Central memory CD4-positive, alpha-beta T cell (primary cell): Measurements from ENCODE around the gene EIF4E1B.
"Not testable (repeated sequence)": the region's sequence is repeated elsewhere in the genome, so short reads cannot be mapped to it uniquely, and the experiment has no call there.

Experiments
- DNase-seq: peaks from one replicate; pipeline ENCODE4 v3.0.0; 2022
- total RNA-seq, 3 experiments: gene quantifications; one replicate each; lab custom pipeline; 2026; lab: John Stamatoyannopoulos, UW

Gene EIF4E1B
- 0 reads per million in 3 experiments for total RNA-seq

GRCh38 chr5:176629853-176630680, at the start of gene EIF4E1B, which contains the start of gene SNCB:
TSS of gene EIF4E1B (plus strand) at chr5:176630675. CDS start at chr5:176642788, 12,113 bp downstream.
TSS of gene SNCB (minus strand) at chr5:176630534. CDS start at chr5:176629654, 880 bp downstream.
- DNase-seq, result no peak

- DNase-seq, result no peak
Measured at GRCh38 chr5:176581361-176581760, 49.1 kb upstream of the EIF4E1B start.

- DNase-seq, result no peak
Measured at GRCh38 chr5:176583076-176583475, 47.4 kb upstream of the EIF4E1B start.

- no peak for DNase-seq
Measured at GRCh38 chr5:176587398-176587797, 43.1 kb upstream of the EIF4E1B start.

GRCh38 chr5:176588297-176588696, 42.2 kb upstream of the EIF4E1B start:
- DNase-seq, result no peak

- DNase-seq, result no peak
Measured at GRCh38 chr5:176589039-176589769, 41.3 kb upstream of the EIF4E1B start.

- DNase-seq, result no peak
Measured at GRCh38 chr5:176590035-176590717, 40.3 kb upstream of the EIF4E1B start.

GRCh38 chr5:176591667-176592066, 38.8 kb upstream of the EIF4E1B start:
- DNase-seq, result not testable (repeated sequence)

GRCh38 chr5:176592573-176592972, 37.9 kb upstream of the EIF4E1B start:
- no peak for DNase-seq

- DNase-seq, result no peak
Measured at GRCh38 chr5:176593273-176593869, 37.1 kb upstream of the EIF4E1B start.

- no peak for DNase-seq
Measured at GRCh38 chr5:176594554-176594953, 35.9 kb upstream of the EIF4E1B start.

- DNase-seq, result no peak
Measured at GRCh38 chr5:176595386-176595943, 35.0 kb upstream of the EIF4E1B start.

- DNase-seq, result no peak
Measured at GRCh38 chr5:176596069-176596644, 34.3 kb upstream of the EIF4E1B start.

GRCh38 chr5:176596689-176597416, 33.6 kb upstream of the EIF4E1B start:
- DNase-seq, result peak; percentile 65

- no peak for DNase-seq
Measured at GRCh38 chr5:176597417-176598389, 32.8 kb upstream of the EIF4E1B start.

GRCh38 chr5:176599749-176600430, 30.6 kb upstream of the EIF4E1B start:
- not testable (repeated sequence) for DNase-seq

- no peak for DNase-seq
Measured at GRCh38 chr5:176601901-176602482, 28.5 kb upstream of the EIF4E1B start.

GRCh38 chr5:176603091-176603490, 27.4 kb upstream of the EIF4E1B start:
- no peak for DNase-seq

- DNase-seq, result no peak
Measured at GRCh38 chr5:176606032-176606431, 24.4 kb upstream of the EIF4E1B start.
